Measurements from ENCODE around the gene PIPOX.
"Not testable (repeated sequence)": the region's sequence is repeated elsewhere in the genome, so short reads cannot be mapped to it uniquely, and the experiment has no call there.

Gene PIPOX

DNA sequence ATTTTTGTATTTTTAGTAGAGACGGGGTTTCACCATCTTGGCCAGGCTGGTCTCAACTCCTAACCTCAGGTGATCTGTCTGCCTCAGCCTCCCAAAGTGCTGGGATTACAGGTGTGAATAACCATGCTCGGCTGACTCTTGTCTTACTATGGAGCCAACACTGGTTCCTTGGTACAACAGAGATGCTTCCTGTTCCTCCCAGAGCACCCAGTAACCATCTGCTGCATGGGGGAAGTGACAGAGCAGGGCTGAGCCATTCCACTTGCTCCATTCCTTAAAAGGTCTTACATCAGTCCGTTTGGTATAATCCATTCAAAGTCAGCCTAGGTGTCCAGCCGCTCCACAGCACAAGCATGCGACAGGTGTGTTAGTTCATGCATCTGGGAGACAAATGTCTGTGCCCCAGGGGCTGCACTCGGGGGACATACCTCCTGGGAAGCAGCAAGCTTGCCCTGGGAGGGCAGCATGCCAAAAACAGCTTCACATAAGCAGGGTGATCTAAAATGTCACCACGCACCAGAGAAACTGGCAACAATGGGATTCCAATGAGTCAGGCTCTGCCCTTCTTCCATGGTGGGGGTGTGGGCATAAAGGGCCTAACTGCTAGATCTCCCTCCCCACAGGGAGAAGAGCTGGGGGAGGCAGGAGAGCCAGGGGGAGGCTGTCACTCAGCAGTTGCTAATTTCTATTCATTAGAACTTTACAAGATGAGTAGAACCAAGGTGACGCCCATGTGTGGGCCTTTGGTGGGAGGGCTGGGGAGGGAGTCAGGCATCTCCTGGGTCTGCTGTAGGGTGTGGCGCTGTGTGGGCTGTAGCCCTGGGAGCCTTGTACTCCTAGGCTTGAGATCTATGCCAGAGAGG lies 35.5 kb downstream of the PIPOX start:
- DNase-seq: no peak

DNA sequence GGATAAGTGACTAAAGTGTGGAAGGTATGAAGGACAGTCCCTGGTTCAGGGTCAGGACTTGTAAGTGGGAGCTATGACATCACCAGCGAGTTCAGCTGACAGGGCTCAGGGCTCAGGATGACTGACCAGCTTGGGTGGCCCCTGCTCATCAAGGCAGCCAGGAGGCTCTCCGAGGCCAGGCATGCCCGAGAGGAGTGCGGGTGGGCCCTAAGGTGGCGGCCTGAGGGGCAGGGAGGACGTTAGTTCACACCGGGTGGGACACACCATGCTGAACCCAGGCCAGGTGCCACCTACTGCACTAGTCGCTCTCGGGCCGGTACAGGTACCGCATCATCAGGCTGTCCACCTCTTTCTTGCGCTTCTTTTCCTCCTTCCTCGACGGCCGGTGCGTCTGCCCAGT lies 36.5 kb downstream of the PIPOX start:
- no peak for DNase-seq

DNA sequence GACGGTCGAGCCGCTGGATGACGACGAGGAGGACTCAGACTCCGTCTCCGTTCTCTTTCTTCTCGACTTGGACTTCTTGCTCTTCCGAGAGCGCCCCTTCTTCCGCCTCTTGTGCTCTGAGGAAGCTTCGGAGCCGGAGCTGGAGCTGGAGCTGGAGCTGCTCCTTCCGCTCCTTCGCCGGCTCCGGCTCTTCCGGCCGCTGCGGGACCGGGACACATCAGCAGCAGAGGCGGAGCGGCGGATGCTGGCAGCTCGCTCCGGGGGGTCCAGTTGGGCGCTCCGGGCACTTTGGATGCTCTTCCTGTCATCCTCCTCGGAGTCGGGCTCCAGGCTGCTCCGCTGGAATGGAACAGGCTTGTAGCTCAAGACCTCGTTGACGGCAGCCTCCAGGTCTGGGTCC lies 36.9 kb downstream of the PIPOX start:
- no peak for DNase-seq

DNA sequence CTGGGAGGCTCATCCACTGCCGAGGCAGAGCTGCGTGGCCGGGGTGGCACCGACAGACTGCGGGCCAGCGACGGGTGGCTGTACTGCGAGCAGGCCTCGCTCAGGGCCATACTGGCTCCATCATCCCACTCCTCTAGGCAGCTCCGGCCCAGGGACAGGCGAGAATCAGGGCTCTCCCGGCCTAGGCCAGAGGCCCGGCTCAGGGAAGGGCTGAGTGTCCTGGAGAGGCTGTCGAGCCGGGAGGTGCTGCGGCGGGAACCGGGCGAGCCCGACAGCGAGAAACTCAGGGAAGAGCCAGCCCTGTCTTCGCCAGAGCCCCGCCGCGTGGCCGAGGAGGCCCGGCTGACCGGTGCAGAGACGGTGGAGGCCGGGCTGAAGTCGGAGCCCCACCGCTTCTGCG lies 37.4 kb downstream of the PIPOX start:
- no peak for DNase-seq

DNA sequence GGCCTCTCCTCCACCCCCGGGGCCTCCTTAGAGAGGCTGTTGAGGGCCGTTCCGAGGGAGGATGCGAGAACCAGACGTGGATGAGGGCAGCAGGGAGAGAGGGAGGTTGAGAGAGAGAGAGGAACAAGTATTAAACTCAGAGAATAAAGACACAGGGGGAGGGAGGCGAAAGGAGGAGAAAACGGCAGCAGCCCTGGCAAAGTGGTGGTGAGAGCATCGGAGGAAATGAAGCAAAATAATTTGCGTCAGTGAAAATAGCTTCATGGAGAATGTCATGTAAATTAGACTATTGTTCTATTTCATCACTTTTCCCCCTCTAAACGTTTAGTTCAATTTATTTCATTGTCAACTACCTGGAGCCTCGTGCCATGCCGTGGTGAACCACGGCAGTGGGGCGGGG lies 38.0 kb downstream of the PIPOX start:
- no peak for DNase-seq

DNA sequence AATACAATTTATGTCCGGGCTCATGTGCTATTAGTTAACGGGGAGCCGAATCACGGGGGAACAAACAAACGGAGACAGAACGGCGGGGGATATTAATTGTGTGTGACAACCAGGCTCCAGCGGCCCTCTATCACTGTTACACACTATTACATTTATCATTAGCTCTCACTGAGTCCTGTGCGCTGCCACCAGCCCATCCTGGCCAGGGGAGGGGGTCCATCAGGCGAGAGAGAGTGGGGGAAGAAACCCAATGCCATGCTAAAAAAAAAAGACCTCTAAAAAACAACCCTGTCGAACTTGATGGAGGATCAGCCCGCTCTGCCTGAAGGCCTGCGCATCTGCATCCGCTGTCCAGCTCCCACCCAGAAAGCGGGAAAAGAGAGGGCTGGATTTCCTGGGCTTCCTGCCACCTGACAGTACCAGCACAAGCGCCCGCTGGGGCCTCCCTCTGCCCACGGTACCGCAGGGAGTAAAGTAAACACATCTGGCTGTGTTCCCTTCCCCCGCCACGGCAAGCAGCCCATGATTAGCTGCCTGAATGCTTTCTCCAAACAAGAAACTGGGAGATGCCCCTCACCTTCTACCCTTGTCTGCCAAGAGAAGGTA lies 41.7 kb downstream of the PIPOX start:
- peak; percentile 84 for DNase-seq

DNA sequence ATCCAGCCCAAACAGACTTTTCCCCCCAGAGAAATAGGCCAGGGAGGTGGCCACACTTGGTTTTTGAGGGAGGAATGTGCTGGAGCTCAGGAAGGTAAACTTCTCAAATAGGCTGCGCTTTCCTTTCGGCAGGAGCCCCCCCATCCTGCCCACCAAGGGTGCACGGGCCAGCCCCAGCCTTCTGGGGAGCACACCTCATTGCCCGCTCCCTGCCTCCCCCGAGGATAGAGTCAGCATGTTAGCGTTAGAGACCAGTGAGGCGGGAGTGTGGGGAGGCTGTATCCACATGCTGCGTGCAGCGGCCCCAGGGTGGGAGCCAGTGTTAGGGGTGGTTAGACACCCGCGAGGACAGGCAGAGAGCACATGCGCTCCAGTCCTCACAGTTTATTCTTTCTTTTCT lies 42.3 kb downstream of the PIPOX start:
- DNase-seq: no peak

DNA sequence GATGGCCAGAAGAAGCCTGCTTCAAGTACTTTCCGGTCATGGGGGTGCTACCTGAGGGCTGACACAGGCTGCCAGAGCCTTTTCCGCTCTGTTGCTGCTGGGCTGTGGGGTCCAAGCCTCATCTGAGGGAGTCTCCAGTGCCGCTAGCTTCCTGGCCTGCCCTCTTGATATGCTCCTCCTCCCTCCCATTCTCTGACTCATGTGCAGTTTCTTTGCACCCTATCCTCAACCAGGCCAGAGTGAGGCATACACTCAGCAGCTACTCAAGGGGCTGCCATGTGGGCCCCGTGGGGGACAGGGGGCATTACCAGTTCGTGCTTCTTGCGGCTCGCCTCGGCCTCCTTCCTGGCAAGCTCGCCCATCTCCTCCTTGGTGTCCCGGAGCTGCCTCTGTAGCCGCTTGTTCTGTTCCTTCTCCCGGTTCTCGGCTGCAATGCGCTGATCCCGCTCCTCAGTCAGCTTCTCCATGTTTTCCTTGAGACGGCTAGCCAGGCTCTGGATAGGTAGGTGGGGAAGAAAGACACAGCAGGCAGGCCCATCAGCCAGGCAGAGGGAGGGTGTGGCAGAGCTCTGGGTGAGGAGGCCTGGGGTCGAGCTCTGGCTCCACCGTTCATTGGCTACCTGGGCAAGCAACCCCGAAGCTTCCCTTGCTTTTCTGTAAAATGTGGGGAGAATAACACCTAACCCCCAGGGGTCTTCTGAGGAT lies 43.8 kb downstream of the PIPOX start:
- DNase-seq: no peak

DNA sequence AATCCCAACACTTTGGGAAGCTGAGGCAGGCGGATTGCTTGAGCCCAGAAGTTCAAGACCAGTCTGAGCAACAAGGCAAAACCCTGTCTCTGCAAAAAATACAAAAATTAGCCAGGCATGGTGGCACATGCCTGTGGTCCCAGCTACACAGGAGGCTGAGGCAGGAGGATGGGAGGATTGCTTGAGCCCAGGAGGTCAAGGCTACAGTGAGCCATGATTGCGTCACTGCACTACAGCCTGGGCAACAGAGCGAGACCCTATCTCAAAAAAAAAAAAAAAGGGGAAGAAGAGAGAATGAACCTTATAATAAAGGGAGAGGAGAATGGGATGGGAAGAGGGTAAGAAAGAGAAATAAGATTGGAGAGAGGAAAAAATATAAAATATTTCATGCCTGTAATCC lies 45.8 kb downstream of the PIPOX start:
- not testable (repeated sequence) for DNase-seq

DNA sequence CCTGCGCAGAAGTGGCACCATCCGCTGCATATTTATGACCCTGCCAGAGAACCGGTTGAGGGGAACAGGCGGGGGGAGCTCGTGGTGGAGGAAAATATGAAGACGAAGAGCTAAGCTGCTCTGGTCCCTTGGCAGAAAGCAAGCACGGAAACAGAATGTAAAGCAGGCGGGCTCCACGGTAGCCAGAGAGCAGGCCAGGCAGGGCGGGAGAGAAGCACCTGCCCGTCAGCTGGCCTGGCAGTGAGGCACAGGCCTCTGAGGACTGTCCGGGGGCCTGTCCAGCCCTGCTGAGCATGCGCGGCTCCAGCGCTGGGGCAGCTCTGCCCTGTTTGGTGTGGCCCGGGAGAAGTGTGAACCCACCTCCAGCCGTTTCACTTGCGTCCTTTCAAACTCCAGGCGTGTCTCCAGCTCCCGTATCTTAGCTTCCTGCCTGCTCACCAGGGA lies 46.7 kb downstream of the PIPOX start:
- DNase-seq: peak; percentile 93

DNA sequence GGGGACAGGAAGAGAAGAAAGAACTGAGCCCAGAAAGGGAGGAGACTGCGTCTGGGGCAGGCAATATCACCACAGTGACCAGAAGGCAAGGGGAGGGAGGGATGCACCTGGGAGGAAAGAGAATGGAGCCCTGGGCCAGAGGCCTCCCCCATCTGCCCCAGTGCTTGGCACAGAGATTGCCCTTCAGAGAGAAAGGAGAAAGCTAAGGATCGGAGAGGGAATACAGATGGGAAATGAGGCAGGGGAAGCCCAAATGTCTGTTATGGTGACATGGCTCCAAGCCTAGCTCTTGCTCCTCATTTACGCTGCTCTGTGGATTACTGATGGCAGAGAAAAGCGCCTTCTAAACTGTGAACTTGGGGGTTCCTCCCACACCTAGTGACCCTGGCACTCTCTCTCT lies 47.2 kb downstream of the PIPOX start:
- DNase-seq: no peak

DNA sequence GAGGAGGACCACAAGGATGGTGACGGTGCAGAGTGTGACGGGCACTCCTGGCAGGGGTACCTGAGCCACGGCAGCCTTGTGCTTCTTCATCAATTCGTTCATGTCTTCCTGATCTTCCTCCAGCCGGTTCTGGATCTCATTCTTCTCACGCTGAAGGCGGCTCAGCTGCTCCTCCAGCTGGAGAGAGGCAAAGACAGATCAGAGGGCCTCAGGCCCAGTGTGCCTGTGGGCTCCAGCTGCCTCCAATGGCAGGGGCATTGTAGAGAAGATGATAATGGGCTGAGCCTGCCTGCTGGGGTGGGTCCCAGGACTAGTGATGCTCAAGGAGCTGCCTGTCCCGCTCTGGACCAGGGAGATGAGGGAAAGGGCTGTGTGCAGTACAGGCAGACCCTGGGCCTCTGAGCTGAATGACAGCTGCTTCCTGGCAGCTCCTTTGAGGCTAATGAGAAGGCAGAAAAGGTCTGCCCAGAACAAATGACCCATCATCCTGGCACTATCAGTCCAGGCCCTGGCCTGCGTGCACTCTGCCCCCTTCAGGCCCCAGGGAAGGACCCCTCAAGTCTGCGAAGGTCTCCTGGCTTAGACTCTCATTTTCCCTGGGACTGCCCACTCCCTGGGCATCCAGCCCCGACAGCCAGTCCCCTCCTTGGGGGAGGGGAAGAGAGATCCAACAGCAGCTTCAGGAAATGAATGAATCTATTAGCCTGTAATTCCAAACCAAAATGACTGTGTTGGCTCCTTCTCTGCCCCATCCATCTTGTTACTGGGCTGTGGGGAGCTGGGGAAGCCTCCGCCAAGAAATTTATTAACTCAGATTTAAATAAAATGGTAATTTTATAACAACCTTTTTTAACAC lies 48.0 kb downstream of the PIPOX start:
- DNase-seq: peak; percentile 42

DNA sequence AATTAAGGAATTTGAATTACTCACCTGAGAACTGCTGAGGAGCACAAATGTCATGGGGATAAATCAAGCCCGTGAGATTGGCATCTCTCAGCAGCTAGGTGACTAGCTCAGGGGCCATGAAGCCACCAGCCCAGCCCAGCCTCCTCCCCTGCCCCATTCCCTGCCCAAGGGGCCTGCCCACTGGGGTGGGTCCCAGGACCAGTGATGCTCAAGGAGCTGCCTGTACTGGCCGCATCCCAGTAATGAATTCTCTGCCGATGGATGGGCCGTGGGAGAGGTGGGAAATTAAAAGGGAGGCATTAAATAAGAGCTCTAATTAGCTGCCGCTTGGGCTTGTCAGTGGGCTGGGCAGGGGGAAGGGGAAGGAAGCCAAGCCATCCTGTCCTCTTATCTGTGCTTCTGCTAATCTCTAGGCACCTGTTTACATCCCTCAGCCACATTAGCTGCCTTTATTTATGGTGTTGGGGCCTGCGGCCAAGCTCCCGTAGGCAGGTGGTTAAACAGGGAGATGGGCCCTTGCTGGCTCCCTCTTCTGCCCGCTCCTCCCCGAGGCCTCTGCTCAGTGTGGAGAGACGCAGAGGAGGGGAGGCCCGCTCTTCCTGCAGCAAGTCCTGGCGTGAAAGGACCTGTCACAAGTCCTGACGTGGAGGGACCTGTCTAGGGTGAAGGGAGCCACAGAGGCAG lies 48.8 kb downstream of the PIPOX start:
- DNase-seq: peak; percentile 55

DNA sequence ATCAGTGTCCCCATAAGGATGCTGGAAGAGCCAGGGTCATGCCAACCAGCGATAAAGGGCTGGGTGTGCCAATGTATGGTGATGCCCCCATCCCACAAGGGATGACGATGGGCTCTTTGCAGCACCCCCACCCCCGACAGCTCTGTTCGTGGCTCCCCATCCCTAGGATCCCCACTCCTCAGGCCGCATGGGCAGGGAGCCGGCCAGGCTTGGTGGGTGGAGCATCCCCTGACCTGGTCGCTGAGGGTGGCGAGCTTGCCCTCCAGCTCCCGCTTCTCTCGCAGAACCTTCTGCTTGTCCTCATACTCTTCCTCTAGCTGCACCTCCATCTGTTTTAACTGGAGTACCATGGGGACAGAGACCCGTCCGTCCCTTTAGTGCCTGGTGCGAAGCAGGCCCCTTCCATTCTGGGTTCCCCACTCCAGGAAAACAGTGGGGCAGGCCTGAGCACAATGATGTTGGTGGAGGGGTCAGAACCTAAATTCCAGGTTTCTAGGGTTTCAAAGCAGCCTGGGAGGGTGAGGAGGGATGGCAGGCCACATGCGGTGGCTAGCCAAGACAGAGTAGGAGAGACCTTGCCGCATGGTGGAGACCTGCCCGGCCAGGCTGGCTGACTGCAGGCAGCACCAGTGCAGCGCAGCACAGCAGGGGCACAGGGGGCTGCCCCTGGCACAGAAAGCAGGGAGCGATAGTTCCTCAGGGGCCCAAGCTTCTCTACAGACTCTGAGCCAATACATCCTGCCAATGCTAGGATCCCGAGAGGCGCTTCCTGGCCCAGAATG lies 50.3 kb downstream of the PIPOX start:
- no peak for DNase-seq

DNA sequence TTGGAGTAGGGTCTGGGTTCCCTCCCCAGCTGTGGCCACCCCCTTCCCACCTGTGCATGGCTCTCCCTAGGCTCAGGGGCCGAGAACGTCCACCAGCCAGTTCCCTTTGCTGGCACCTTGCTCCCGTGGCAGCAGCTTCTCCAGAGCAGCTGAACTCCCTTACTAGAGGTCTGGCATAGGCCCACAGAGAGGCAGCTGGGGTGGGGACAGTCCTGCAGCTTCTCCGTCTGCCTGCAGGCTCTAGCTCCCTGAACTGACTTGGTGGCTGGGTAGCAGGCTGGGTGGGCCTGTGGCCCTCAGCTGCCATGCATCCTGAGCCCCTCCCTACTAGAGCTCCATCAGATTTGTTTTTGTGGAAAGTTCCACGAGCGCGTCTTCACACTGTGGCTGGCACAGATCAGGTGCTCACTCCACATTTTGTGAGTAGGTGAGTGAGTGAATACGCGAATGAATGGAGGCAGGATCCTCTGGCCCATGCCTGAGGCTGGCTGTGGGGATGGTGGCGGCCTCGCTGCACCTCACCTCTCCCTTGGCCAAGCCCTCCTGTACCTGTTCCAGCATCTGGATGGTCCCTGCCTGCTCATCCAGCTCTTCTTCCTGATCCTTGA lies 51.3 kb downstream of the PIPOX start:
- DNase-seq: no peak

DNA sequence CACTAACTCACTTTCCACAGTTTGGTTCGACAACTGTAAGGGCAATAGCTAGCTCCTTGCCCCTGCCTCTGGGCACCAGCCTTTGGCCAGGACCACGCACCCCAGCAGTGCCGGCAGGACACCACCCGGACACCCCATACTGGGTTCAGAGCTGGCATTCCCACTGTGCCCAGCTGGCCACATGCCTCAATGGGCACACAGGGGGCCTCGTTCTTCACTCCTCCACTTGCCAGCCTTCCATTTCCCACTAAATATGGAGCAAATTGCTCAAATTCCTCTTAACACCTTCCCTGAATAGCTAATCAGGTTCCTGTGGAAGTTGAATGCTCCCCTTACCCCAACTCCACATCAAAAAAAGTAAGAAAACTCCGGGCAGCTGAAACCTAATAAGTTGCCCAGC lies 52.5 kb downstream of the PIPOX start:
- DNase-seq: no peak

DNA sequence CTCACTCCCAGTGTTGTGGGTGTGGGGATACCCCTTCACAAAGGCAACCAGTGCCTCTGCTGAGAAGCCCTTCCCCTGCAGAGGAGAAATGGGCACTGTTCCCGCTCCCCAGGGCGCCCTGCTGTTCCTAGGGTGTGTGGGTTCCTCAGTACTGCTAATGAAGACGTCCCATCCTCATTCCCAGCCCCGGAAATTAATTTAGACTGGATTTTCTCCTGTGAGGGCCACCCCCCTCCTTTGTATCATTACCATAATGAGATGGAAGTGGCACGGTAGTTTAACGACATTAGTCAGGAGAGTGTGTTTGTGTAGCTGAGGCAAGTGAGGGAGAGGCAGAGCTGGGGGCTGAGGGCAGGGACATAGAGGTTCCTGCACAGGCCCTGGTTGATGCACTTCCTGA lies 53.2 kb downstream of the PIPOX start:
- peak; percentile 27 for DNase-seq

DNA sequence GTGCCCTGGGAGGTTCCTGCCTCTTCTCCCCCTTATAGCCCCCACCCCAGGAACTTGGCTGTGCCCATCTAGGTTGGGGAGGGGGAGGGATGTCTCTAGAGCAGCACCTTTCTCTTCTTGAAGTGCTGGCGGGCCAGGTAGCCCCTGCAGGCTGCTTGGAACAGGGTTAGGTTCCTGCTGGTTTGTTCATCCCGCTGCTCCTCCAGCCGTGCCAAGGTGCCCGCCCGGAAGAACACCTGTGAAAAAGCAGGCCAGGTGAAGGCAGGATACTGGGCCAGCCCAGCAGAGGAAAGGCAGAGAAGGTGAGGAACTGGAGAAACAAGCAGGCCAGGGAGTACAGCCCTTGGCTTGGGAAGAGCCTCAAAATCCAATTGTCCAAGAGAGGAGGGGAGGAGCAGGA lies 56.6 kb downstream of the PIPOX start:
- DNase-seq: no peak

DNA sequence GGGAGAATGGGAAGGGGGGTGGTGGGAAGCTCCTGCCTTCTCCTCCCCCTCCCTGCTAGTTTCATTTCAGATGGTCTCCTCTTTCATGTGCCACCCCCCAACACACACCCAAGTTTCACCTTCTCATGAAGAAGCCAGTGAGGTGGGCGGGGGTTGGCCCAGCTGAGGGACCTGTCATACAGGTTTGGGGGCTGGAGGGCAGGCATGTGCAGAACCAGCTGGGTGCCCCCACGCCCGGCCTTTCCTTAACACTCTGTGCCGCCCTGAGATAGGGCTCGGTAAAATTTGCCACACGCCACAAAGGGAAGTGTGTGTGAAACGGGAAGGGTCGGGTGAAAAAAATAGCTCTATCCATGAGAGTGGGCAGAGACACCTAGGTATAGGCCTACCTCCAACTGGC lies 57.4 kb downstream of the PIPOX start:
- DNase-seq: no peak

DNA sequence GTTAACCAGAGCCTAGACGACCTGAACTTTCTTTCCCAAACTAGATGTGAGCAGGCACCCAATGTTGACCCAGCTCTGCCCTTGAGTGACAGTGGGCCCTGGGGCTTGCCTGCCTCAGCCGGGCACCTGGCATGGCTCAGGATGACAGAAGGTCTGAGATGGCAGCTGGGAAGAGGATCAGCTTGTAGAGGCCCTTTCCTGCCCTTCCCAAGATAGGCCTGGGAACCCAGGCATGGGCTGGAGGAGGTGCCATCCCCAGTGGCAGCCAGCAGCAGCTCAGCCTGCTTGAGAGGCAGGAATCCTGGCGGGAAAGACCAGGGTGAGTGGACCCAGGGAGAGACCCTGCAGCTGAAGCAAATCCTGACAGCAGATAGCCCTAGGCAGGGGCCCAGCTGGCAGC lies 59.1 kb downstream of the PIPOX start:
- DNase-seq: no peak

DNA sequence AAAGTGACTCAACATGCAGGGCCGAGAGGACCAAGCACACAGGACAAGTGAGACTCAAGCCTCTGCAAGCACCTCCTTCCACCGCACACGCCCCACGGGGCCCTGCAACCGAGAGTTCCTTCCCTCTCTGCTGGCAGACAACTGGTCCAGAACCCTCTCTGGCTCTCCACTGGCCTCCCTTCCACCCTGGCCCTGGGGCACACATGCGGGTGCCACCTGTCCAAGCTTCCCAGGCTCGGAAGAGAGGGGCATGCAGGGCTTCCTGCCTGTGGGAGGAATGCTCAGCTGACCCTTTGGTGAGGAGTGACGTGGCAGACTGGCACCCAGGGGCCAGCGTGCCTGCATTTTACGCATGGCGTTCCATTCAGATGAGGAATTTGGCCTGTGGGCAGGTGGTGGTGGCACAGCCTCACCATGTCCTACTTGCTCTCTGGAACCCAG lies 59.8 kb downstream of the PIPOX start:
- no peak for DNase-seq

Data from NCI-H526 treated with DMSO at 0.1 percent for 48 hours (cell line).